SK-N-MC (cell line): ENCODE results near the gene ARMH3.

Source experiments
- DNase-seq: peaks from one replicate; pipeline ENCODE4 v3.0.0-alpha.2; 2011; ENCODE audit warnings: low read depth, low spot score
- H3K27ac ChIP-seq: fragments of 200-600 bp; sonication (generic); 2 replicates; pipeline ENCODE4 v1.5.1; 2016; ENCODE audit warnings: mixed run types
- H3K36me3 ChIP-seq: fragments of 200-600 bp; sonication (generic); 2 replicates; pipeline ENCODE4 v1.6.1; 2017; ENCODE audit warnings: antibody characterized with exemption, low read length, mixed read lengths; ENCODE audit not compliant: insufficient read depth
- H3K4me3 ChIP-seq: fragments of 200-600 bp; sonication (generic); 2 replicates; pipeline ENCODE4 v1.5.1; 2016
- H3K9ac ChIP-seq: fragments of 200-600 bp; sonication (generic); 2 replicates; pipeline ENCODE4 v1.8.0; 2017; ENCODE audit warnings: mixed run types, mixed read lengths; ENCODE audit not compliant: insufficient read length
- H3K9me3 ChIP-seq: fragments of 200-600 bp; sonication (generic); 2 replicates; pipeline ENCODE4 v1.6.1; 2017; ENCODE audit warnings: low read depth, mild to moderate bottlenecking, antibody characterized with exemption, low read length, moderate library complexity, mixed read lengths
- EZH2 ChIP-seq: fragments of 200-600 bp; sonication (generic); IDR thresholded peaks from one replicate; pipeline ENCODE4 v1.6.1; 2017; ENCODE audit warnings: antibody characterized with exemption
- FOXP2 ChIP-seq: optimal IDR thresholded peaks from 2 replicates; pipeline ENCODE3; 2011; ENCODE audit warnings: mild to moderate bottlenecking, moderate library complexity; ENCODE audit not compliant: insufficient read depth; ENCODE audit errors: extremely low read length, control extremely low read depth
- POLR2AphosphoS5 ChIP-seq: IDR thresholded peaks from 2 replicates; pipeline ENCODE4 v1.6.1; 2012; ENCODE audit warnings: mild to moderate bottlenecking, low read depth, low read length, borderline replicate concordance

ARMH3 gene

DNA sequence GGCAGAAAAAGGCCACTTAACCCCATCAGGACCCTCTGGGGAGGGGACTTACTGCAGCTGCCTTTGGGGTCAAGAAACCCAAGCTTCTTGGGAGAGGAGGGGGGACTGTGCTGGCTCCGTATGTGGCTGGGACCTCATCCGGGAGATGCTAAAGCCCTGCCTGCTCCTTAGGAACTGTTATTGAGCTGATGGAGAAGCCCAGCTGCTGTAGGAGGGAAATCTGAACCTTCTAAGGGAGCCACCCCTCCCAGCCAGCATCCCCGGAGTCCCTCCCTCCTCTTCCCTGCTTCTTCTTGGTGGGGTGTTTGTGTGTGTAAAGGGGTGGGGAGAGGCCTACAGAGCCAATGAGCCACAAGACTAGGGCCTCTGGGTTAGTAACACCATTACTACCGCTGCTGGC, 220.6 kb downstream of the ARMH3 start:
- no peak for TF ChIP-seq FOXP2
- TF ChIP-seq POLR2AphosphoS5, result no peak
- TF ChIP-seq EZH2, result no peak
- H3K27ac ChIP-seq, result no peak overlapping the region

DNA sequence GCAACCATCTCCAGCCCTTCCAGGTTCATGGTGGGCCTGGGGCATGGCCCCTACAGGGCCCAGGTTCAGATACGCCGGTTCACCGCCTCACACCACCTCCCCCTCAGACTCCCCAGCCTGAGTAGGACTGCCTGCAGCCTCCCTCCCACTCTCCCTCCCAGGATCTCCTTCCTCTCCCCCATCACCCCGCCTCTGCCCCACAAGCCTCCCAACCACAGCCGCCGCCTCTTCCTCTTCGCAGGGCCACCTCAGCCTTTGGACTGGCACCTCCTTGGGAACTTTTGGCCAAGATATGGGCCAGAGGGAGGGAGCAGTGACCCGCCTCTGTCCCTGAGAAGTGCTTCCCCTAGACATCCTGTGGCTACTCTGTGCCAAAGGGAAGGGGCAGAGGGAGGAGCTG, 221.6 kb downstream of the ARMH3 start:
- no peaks in the 10 kb centered on the region for H3K9me3 ChIP-seq
- no peak overlapping the region for H3K4me3 ChIP-seq
- H3K27ac ChIP-seq, result no peak overlapping the region
- DNase-seq, result no peak
- no peak overlapping the region for H3K9ac ChIP-seq
- H3K36me3 ChIP-seq, result no peaks in the 10 kb centered on the region
- TF ChIP-seq FOXP2, result no peak
- no peak for TF ChIP-seq EZH2
- no peak for TF ChIP-seq POLR2AphosphoS5

More for the DNA sequence above, 220.6 kb downstream of the ARMH3 start:
- no peaks in the 10 kb centered on the region for H3K9me3 ChIP-seq
- no peak for DNase-seq
- H3K9ac ChIP-seq, result no peak overlapping the region
- H3K36me3 ChIP-seq, result no peaks in the 10 kb centered on the region
- H3K4me3 ChIP-seq, result no peak overlapping the region

DNA sequence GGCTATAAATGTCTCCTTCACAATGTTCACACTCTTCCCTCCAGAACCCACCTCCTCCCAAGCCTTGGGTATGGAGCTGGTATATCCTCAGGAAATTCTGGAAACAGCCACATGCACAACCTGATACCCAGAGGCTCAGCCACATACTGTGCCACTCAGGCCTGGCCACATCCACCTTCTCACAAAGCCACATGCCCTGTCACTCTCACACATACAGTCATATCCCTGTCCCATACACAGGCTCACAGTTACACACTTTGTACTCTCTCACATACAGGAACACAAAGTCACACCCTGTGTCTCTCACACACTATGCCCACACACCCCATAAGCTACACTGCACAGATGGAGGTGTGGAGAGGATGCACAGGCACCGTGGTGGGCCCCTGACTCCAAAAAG, 222.5 kb downstream of the ARMH3 start:
- H3K9me3 ChIP-seq, result no peaks in the 10 kb centered on the region
- TF ChIP-seq EZH2, result no peak
- no peak for TF ChIP-seq POLR2AphosphoS5
- TF ChIP-seq FOXP2, result no peak
- DNase-seq, result no peak

DNA sequence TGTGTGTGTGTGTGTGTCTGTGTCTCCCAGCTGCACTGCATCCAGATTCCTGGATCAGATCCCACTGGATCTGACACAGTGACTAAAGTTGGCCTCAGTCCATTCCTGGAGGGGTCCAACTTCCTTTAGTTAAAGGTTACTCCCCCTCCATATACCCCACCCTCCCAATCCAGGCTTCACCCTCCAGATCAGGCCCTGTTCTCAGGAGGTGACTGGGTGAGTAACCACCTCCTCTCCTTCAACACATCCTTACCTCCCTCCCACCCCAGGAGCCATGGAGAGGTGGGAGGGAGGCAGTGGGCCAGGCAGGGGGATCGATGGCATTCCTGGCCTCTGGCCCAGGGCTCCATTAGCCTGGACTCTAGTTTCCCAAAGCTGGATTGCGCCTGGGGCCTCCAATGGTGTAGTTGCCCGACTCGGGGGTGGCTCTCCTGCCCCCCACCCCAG, 223.6 kb downstream of the ARMH3 start:
- TF ChIP-seq EZH2, result no peak
- no peak for TF ChIP-seq POLR2AphosphoS5
- TF ChIP-seq FOXP2, result no peak
- no peaks in the 10 kb centered on the region for H3K36me3 ChIP-seq
- no peak overlapping the region for H3K4me3 ChIP-seq
- no peak overlapping the region for H3K9ac ChIP-seq
- no peak overlapping the region for H3K27ac ChIP-seq
- no peak for DNase-seq
- H3K9me3 ChIP-seq, result no peaks in the 10 kb centered on the region

More for the DNA sequence above, 222.5 kb downstream of the ARMH3 start:
- Histone ChIP-seq H3K27ac (no peak overlapping the region), H3K4me3 (no peak overlapping the region), H3K36me3 (no peaks in the 10 kb centered on the region), H3K9ac (no peak overlapping the region)

DNA sequence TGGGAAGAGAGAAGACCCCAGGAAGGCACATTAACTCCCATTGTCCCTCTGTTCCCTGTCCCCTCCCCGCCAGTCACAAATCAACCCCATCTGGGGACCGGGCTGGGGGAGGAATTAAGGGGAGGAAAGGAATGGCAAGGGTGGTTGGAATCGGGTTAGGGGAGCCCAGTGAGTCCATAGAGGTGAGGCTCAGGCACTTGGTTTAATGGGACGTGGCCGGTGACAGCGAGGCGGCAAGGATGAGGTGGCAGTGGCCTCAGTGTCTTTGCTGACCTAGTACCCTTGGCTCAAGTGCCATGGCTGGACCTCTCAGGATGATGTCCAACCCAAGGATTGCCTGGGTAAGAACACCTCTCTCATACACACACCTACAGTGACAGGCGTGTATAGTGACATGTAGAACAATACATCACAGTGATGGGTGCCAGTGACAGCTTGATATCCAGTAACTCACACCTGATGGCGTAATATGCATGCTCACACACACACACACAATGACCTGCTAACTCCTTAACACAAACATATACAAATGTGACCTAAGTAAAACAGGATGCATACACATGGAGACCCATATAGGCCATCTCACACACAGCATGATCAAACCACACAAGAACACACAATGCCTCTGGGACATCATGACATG, 224.7 kb downstream of the ARMH3 start:
- no peak for DNase-seq

DNA sequence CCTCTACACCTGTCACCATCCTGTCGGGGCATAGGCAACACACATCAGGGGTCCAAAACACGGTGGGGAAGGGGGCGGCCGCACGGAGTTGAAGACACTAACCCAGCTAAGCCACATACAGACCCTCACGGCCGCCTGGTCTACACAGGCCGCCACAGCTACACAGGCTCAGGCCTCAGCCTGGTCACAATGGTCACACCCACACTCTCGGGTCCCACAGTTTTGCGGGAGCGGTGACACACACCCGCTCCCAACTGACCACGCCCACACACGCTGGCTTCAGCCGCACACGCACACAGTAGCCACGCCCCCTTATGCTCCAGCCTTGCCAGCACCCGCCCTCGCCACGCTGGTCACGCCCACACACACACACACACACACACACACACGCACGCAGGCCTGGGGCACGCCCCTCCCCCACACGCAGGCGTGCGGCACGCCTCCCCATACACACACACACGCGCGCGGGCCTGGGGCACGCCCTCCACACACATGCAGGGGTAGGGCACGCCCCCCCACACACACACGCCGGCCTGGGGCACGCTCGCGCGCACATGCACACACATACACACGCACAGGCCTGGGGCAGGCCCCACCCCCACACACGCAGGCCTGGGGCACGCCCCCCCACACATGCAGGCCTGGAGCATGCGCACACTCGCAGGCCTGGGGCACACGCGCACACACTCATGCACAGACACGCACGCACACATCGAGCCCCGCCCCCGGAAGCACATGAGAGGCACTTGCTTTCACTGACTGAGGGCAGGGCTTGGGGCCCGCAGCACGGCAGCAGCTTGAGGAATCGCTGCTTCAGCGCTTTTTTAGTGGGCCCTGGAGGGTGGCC, 225.4 kb downstream of the ARMH3 start:
- DNase-seq, result peak; percentile 34
- H3K27ac ChIP-seq, result peak overlapping the region; percentile 95
- peak overlapping the region; percentile 67 for H3K9ac ChIP-seq
- peak overlapping the region; percentile 66 for H3K4me3 ChIP-seq
- no peaks in the 10 kb centered on the region for H3K36me3 ChIP-seq
- peak; percentile 52 for TF ChIP-seq POLR2AphosphoS5
- peak; percentile 56 for TF ChIP-seq FOXP2
- TF ChIP-seq EZH2, result no peak
- H3K9me3 ChIP-seq, result no peaks in the 10 kb centered on the region

More for the DNA sequence above, 224.7 kb downstream of the ARMH3 start:
- Histone ChIP-seq H3K27ac (peak overlapping the region; percentile 95), H3K9ac (peak overlapping the region; percentile 67), H3K9me3 (no peaks in the 10 kb centered on the region), H3K4me3 (peak overlapping the region; percentile 66), H3K36me3 (no peaks in the 10 kb centered on the region)
- no peak for TF ChIP-seq EZH2
- TF ChIP-seq FOXP2, result no peak
- TF ChIP-seq POLR2AphosphoS5, result no peak

DNA sequence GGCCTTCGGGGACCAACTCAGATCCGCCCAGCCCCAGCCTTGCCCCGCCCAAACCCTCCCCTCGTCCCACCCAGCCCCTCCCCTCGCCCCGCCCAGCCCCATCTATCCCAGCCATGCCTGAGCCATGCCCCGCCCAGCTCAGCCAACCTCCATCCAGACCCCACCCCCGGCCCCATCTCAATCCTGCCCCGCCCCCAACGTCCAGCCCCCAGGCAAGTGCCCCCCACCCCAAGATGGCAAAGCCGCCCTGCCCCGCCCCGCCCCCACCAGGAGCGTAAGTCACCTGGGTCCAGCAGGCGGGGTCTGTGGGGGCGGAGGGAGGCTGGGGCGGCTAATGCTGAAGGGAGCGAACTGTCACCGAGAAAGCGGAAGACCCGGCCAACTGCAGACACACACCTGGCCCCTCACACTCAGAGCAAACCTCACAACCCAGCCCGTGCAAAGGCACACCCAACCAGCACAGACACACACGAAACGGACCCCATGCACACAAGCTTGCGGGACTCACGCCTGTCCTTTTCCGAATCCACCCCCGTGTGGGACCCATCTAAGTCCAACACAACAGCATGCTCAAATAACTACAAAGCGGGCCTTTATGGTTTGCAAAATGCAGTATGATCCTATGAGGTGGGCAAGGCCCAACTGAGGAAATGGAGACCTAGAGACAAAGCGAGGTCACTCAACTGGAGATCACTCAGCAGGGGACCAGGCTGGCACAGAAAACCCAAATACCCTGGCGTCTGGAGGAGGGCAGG, 226.2 kb downstream of the ARMH3 start:
- DNase-seq, result no peak
- no peak for TF ChIP-seq POLR2AphosphoS5
- TF ChIP-seq EZH2, result no peak
- TF ChIP-seq FOXP2, result no peak
- peak overlapping the region; percentile 95; the same call in 1 of the 2 replicates for H3K27ac ChIP-seq
- H3K36me3 ChIP-seq, result no peaks in the 10 kb centered on the region
- no peak overlapping the region for H3K9ac ChIP-seq
- no peak overlapping the region for H3K4me3 ChIP-seq
- H3K9me3 ChIP-seq, result no peaks in the 10 kb centered on the region
